OCI-LY3 (cell line): ENCODE data around the gene PRDM16.

ENCODE experiments used
- H2AFZ ChIP-seq: fragments of 200-600, 300-600 bp; shearing (Covaris generic); 2 replicates; pipeline ENCODE4 v1.6.0; 2014; ENCODE audit warnings: antibody characterized with exemption, low read depth, low read length
- H3K27ac ChIP-seq: fragments of 200-600, 300-600 bp; sonication (generic); 2 replicates; pipeline ENCODE4 v1.5.1; 2014; ENCODE audit warnings: mild to moderate bottlenecking, low read length, moderate library complexity, mixed read lengths
- H3K27me3 ChIP-seq: fragments of 200-600, 300-600 bp; sonication (generic); 2 replicates; pipeline ENCODE4 v1.6.1; 2014; ENCODE audit warnings: low read depth, low read length, mixed read lengths
- H3K36me3 ChIP-seq: fragments of 200-600, 300-600 bp; sonication (generic); replicated peaks from 2 replicates; pipeline ENCODE3; 2014; ENCODE audit warnings: low read depth, low read length, mixed read lengths
- H3K4me1 ChIP-seq: fragments of 300-600, 200-600 bp; sonication (generic); 2 replicates; pipeline ENCODE4 v1.6.1; 2014; ENCODE audit warnings: low read length, mixed read lengths
- H3K4me2 ChIP-seq: fragments of 200-600, 300-600 bp; sonication (generic); 2 replicates; pipeline ENCODE4 v1.6.1; 2014; ENCODE audit warnings: low read length, mixed read lengths
- H3K4me3 ChIP-seq: fragments of 300-600, 200-600 bp; sonication (generic); 2 replicates; pipeline ENCODE4 v1.5.1; 2014; ENCODE audit warnings: antibody characterized with exemption, mild to moderate bottlenecking, low read length, moderate library complexity
- H3K79me2 ChIP-seq: fragments of 300-600, 200-600 bp; shearing (Covaris generic); 2 replicates; pipeline ENCODE4 v1.6.1; 2014; ENCODE audit warnings: mild to moderate bottlenecking, low read length, mixed read lengths
- H3K9ac ChIP-seq: fragments of 300-600, 200-600 bp; shearing (Covaris generic); 2 replicates; pipeline ENCODE4 v1.6.0; 2014; ENCODE audit warnings: mild to moderate bottlenecking, low read length, moderate library complexity
- H3K9me3 ChIP-seq: fragments of 200-600, 300-600 bp; shearing (Covaris generic); 2 replicates; pipeline ENCODE4 v1.6.1; 2014; ENCODE audit warnings: low read length, mixed read lengths; ENCODE audit not compliant: insufficient read depth
- H4K20me1 ChIP-seq: fragments of 200-600, 300-600 bp; sonication (generic); 2 replicates; pipeline ENCODE4 v1.6.1; 2016; ENCODE audit warnings: low read length, mixed read lengths; ENCODE audit not compliant: insufficient read depth
- CTCF ChIP-seq: fragments of 200-600, 300-600 bp; sonication (generic); IDR thresholded peaks from 2 replicates; pipeline ENCODE4 v1.5.1; 2014; ENCODE audit warnings: antibody characterized with exemption, low read length, low read depth
- EZH2phosphoT487 ChIP-seq: fragments of 200-600 bp; shearing (Covaris generic); IDR thresholded peaks from 2 replicates; pipeline ENCODE4 v1.6.1; 2018; ENCODE audit warnings: antibody characterized with exemption, mixed run types, low read depth

The PRDM16 gene

GRCh38 chr1:3139871-3140361 lies 70.9 kb downstream of the PRDM16 start:
- Histone ChIP-seq H3K4me2 (no peak overlapping the region), H2AFZ (no peak overlapping the region), H4K20me1 (no peaks in the 10 kb centered on the region), H3K9me3 (no peaks in the 10 kb centered on the region), H3K27me3 (no peaks in the 10 kb centered on the region), H3K27ac (no peak overlapping the region), H3K9ac (no peak overlapping the region), H3K4me3 (no peak overlapping the region), H3K36me3 (no peaks in the 10 kb centered on the region), H3K79me2 (no peaks in the 10 kb centered on the region), H3K4me1 (no peaks in the 10 kb centered on the region)
- no peak for TF ChIP-seq EZH2phosphoT487
- TF ChIP-seq CTCF: no peak

GRCh38 chr1:3140437-3140836 lies 71.4 kb downstream of the PRDM16 start:
- Histone ChIP-seq H3K9me3 (no peaks in the 10 kb centered on the region), H3K9ac (no peak overlapping the region), H3K4me3 (no peak overlapping the region), H3K36me3 (no peaks in the 10 kb centered on the region), H4K20me1 (no peaks in the 10 kb centered on the region), H2AFZ (no peak overlapping the region), H3K27ac (no peak overlapping the region), H3K4me1 (no peaks in the 10 kb centered on the region), H3K79me2 (no peaks in the 10 kb centered on the region), H3K27me3 (no peaks in the 10 kb centered on the region), H3K4me2 (no peak overlapping the region)
- TF ChIP-seq EZH2phosphoT487: no peak

GRCh38 chr1:3141129-3141528 lies 72.1 kb downstream of the PRDM16 start:
- H3K9me3 ChIP-seq: no peaks in the 10 kb centered on the region
- no peak overlapping the region for H3K4me3 ChIP-seq
- H2AFZ ChIP-seq: no peak overlapping the region
- no peaks in the 10 kb centered on the region for H3K4me1 ChIP-seq
- H4K20me1 ChIP-seq: no peaks in the 10 kb centered on the region
- H3K4me2 ChIP-seq: no peak overlapping the region
- H3K9ac ChIP-seq: no peak overlapping the region
- TF ChIP-seq EZH2phosphoT487 (no peak), CTCF (no peak)
- H3K27me3 ChIP-seq: no peaks in the 10 kb centered on the region
- no peaks in the 10 kb centered on the region for H3K36me3 ChIP-seq
- no peak overlapping the region for H3K27ac ChIP-seq
- H3K79me2 ChIP-seq: no peaks in the 10 kb centered on the region

- no peaks in the 10 kb centered on the region for H4K20me1 ChIP-seq
- H3K9ac ChIP-seq: no peak overlapping the region
- TF ChIP-seq CTCF: no peak
- H3K79me2 ChIP-seq: no peaks in the 10 kb centered on the region
- no peak overlapping the region for H3K27ac ChIP-seq
- no peaks in the 10 kb centered on the region for H3K4me1 ChIP-seq
- no peak overlapping the region for H2AFZ ChIP-seq
- H3K27me3 ChIP-seq: no peaks in the 10 kb centered on the region
- H3K36me3 ChIP-seq: no peaks in the 10 kb centered on the region
- H3K9me3 ChIP-seq: no peaks in the 10 kb centered on the region
- H3K4me2 ChIP-seq: no peak overlapping the region
- H3K4me3 ChIP-seq: no peak overlapping the region
Observed at GRCh38 chr1:3141836-3142235, 72.8 kb downstream of the PRDM16 start.

GRCh38 chr1:3142236-3142635 lies 73.2 kb downstream of the PRDM16 start:
- no peak overlapping the region for H3K4me3 ChIP-seq
- H3K27me3 ChIP-seq: no peaks in the 10 kb centered on the region
- no peaks in the 10 kb centered on the region for H4K20me1 ChIP-seq
- no peaks in the 10 kb centered on the region for H3K9me3 ChIP-seq
- H3K9ac ChIP-seq: no peak overlapping the region
- no peaks in the 10 kb centered on the region for H3K36me3 ChIP-seq
- H2AFZ ChIP-seq: no peak overlapping the region
- no peaks in the 10 kb centered on the region for H3K4me1 ChIP-seq
- H3K27ac ChIP-seq: no peak overlapping the region
- H3K4me2 ChIP-seq: no peak overlapping the region
- no peaks in the 10 kb centered on the region for H3K79me2 ChIP-seq
- TF ChIP-seq EZH2phosphoT487: no peak
- TF ChIP-seq CTCF: no peak
